Glomerular visceral epithelial cell (primary cell): Measurements from ENCODE around the gene CDC14B.
A peak's percentile ranks its signal among the peaks of the same experiment; 100 is the strongest.

Experiments
- DNase-seq: peaks from one replicate; pipeline ENCODE4 v3.0.0-alpha.2; 2016; ENCODE audit errors: extremely low spot score

CDC14B gene

DNA sequence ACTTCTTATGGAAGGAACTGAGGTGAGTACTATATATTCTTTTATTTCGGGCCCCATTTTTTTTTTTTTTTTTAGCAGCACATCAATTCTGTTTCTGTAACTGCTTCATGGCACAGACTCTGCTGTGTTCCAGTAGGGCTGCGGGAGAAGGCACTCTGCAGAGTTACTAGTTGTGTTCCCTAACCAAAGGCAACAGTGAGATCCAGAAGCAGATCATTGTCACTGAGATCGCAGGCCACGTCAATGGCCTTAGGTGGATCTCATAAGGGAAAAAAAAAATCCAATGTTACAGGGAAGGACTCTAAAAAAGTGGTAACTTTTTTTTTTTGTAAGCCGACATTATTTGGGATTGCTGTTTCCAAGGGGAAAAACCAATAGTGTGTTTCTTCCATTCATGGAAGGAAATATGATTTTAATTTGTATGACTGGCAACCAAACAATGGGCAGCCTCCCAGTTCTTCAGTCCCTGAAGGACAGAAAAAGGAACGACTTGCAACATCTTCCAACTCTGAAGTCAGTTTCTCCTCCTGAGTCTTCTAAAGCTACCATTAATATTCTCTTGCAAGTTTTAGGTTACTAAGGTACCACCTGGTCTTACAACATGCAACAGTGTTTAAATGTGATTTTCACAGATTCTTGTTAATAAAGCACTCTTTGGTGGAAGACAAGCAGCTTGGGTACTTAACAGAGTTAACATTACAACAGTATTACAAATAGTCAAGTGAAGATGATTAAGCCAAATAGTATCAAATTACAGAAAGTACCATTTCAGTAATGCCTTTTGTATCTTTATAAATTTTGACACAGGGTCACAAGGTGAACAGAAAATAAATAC, 116.9 kb downstream of the CDC14B start:
- no peak for DNase-seq

DNA sequence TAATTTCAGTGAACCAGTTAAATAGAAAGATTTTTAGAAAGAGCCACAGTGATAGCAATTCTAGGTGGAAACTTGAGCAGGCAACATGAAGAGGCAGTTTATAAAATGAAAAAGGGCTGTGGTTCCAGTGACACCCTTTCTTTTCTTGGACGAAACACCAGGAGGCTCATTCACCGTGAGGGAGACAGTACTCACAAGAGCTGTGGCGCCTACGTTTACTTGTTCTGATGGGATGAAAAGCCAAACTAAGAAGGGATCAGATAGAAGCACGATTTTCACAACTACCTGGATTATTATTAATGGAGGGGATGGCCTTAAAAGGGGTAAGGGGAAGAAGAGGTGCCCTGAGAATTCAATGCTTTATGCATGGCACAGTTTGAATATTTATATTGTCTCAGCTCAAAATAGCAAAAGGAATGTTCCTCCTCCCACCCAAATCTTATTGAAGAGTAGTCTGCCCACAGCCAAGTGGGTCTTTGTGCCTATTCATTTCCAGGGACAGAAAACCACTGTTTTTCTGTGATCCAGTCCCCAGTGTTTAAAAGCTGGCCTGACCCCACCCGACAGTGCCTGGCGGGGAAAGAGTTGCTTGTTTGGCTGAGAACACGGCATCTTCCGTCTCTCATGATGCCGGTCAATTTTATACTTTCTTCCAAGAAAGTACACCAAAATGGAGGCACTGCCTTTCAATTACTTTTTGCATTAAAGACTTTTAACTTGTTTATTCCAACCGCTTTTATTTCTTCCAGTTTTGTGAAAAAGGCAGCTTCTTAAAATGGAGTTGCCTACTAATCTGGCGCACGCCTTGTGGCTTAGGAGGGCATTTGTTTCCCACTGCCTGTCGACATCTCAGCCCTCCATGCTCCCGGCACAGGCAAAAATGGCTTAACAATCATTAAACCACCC, 117.8 kb downstream of the CDC14B start:
- no peak for DNase-seq

DNA sequence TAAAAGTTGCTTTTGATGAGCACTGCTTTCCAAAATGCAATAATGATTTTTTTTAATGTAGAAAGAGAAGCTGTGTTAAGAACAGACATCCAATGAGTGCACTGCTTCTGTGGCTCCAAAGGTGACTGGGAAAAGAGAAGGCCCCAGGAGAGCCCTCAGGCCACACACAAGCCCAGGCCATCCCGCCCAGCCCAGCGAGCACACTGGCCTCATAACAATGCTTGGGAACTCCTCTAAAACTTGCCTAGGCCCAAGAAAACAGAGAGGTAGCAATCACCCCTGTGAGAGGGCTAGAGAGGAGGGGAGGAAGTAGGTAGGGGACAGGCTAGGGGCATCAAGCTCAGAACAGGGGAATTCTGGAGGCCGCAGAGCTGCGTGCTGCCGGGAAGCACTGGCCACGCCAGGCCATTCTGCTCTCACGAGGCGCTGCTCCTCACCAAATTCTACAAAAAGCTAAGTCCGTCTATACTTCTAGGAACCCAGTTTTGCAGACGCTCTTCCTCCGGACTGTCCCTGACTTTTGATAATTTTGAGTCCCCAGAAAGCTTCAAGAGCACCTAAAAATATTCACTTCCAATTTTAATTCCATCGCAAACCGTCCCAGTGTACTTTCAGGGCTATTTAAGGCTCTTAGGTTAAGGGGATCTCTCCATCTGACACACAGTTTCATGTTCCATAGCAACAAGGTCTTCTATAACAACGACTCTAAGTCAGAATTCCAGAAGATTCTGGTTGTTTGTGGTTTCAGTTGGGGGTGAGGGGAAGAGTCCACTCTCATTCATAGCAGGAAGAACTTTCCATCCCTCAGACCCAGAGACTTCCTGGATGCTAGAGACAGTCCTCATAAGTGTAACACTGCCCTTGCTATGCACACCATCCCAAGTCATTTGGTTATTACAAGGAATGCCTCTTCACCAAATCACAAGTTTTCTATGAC, 118.7 kb downstream of the CDC14B start:
- DNase-seq: no peak

DNA sequence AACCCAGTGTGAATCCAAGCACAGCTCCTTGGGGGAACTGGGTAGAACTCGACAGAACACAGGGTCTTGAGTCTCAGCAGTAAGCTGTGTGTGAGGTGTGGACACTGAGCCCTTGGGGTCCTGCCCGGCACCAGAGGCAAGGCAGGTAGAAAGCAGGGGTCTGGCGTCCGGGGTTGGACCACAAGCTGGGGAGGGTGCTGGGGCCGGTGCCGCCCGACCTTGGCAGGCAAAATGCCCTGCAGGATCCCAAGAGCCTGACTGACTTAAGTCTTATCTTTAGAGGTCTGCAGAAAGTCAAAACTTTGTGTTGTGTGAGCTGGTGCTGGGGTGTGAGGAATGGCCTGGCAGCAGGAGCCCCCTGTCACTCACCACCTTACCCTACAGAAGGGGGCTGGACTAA, 120.4 kb downstream of the CDC14B start:
- no peak for DNase-seq

DNA sequence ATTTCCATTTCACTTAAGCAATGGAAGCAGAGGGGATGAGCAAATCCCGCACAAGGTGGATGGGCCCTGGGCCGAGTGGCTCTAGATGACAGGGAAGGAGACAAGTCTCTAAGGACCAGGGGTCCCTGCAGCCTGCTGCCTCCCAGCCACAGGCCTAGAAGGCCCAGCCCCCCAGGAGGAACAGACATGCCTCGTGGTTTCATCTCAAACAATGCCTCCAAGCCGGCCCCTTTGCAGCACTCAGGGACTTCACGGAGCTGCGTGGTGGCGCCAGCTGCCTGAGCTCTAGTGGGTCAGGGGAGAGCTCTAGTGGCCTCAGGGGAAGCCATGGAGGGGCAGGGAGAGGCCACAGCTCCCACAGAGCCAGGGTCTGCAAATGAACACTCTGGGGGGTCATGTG, 120.8 kb downstream of the CDC14B start:
- DNase-seq: no peak

DNA sequence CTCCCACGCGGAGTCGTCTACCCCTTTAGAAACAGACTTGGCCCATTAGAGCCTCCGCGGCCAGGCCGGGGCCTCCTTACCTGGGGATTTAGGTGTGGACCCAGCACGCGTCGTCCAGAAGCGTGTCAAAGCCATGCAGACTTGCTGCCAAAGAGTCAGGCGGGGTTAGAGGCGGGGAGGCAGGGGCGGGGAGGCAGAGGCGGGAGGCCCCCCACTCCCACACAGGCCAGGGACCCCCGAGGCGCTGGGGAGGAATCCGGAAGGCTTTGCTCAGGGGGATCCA, 122.6 kb downstream of the CDC14B start:
- no peak for DNase-seq

DNA sequence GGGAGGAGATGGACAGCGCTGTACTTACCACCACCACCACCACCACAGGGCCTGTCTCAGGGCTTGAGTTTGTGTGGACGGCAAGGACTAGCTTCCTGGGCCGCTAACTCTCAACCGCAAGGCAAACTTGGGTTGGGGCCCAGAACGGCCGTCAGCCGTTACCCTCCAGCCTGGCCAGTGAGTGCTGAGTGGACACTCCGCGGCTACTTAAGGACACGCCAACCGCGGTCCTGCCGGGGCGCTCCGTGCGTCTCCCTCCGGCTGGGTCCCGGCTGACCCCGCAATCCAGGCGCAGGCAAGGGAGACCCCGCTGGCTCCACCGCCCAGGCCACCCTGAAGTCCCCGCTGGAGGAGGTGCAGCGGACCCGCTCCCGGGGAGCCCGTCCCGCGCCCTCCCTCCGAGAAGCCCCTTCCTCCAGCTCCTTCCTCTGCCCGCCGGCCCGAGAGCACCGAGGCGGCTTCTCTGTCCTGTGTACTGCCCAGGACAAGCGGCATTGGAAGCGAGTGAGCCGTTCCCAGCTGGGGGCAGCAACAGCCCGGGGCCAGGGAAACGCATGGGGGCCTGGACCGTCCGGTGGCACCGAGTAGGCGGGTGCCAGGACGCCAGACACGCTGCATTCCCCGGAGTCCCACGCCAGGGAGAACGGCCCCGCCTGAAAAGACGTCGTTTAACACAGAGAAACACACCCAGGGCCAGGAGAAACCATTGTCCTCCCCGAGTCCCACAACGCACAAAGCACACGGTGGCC, 123.1 kb downstream of the CDC14B start:
- no peak for DNase-seq

DNA sequence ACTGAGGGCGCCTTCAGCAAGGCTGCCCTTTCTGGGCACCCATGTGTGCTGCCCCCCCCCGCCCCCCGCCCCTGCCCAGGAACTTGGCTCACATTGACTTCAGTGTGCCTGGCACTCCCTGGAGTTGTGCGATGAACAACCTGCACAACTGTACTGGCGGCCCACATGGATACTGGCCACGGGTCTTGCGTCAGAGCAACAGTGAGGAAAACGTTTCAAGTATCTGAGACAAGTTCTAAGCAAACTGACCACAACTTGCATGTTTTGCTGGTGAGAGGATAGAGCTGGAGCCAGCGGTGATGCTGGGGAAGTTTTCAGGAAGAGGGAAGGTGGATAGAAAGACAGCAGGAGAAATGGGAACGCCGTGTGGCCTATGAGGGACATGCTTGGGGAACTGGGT, 124.3 kb downstream of the CDC14B start:
- DNase-seq: peak; percentile 45

DNA sequence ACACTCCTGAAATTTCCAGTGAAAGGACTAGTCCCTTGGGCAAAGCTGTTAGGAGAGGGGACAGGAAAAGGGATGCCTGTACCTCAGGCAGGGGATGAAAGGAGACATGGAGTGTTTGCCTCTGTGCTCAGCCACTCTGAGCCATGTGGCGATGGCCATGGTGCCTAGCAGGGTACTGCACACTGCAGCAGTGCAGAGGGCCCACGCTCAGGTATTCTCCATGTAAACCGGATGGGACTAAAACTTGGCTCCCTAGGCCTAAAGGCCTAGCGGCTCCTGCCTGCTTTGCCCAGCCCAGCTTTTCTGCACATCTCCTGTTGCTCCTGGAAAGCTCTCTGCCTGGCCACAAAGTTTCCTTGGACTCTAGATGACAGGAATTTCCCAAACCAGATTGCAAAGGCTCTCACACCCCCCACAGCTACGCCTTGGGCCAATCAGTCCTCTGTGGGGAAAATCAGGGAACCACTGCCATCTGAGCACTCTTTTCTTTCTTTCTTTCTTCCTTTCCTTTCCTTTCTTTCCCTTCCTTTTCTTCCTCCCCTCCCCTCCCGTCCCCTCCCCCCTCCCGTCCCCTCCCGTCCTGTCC, 125.3 kb downstream of the CDC14B start:
- no peak for DNase-seq

DNA sequence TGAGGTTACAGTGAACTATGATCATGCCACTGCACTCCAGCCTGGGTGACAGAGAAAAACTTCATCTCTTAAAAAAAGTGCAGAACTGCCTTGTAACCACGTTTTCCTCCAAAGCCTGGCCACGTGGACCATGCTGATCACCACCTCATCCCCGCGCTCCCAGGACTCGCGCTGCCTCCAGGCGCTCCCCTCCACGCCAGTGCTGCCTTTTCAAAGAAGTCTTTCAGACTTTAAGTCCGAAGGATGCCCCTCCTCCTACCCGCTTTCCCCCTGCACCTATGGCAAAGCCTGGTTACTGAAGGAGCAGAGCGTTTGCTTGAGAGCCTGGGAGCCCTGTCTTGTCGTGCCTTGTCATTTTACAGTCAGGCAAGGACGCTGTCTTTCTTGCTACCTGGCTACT, 125.9 kb downstream of the CDC14B start:
- DNase-seq: no peak

DNA sequence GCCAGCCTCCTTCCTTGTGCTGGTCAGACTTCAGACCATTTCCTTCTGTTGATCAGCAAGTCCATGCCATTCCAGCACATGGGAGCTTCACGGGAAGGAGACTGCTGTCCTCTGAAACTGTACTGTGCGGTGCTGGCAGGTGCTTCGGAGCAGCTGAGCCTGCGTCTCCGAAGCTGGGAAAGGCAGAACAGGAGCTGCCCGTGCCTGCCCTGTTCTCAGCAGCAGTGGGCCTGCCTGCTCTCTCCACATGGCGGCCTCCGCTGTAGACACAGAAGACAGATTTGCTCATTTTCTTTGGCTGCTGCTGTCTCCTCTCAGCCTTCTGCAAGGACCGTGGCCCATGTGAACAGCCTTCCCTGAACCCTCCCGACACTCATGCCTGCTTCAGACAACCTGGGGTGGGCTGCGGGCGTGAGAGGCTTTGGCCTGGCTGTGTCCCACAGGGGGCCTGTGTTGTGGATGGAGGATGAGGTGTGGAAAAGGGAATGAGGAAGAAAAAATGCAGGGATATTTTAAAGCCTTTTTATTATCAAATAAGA, 126.6 kb downstream of the CDC14B start:
- no peak for DNase-seq

DNA sequence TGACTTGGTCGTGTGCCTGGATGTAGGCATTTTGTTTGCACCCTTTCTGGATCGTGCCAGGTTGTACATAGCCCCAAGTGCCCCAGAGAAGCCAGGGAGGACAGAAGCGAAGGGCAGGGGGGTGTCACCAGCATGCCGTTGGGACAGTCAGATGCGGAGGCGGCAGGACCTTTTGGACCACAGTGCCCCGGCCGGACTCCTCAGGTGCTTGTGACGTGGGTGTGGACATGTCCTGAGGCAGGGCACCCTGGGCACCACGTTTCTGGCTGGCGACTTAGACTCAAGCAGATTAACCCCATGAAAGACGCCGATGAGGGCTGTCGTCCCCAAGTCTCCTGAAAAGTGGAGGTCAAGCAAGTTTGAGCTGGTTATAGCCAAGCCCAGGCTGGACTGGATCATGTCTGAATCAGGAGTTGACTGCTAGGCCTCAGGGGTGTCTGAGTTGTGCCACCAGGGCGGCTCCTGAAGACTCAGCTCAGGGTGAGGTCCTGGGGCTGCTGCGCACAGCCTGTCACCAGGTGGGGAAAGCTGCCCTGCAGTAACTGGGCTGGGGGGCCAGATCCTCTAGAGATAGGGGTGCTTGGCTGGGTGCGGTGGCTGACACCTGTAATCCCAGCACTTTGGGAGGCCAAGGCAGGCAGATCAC, 127.6 kb downstream of the CDC14B start:
- DNase-seq: no peak

DNA sequence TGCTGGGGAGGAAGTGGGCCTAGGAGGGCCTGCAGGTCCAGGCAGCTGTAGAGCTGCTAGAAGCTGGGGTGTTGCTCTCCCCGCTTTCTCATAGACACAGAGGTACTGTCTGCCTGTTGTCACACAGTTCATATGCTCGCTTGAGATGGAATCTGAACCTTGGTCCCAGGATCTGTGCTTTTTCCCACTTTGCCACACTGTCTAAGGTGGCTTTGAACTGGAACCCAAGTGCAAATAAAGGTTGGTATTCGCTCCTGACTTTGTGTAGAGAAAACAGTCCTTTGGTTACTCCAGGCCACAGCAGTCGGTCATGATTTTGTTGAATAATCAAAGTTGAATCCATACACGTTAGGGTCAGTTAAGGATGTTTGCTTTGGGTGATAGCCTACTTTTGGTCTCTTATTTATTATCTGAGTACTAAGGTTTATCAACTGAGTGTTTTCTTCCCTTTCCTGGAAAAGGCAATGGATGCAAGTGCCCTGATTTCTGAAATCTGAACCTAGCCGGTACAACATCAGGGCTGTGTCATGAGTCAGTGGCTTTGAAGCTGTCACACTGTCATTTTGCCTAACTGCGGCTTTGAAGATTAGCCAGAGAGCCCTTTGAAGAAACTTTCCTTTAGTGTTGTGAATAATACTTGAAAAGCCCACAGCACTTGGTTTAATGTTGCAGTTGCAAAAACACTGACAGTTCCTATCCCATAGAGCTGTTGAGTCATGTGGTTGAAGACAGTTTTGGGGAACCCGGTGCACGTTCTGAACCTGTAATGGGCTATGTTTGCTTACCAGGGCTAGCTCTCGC, 128.4 kb downstream of the CDC14B start:
- no peak for DNase-seq

DNA sequence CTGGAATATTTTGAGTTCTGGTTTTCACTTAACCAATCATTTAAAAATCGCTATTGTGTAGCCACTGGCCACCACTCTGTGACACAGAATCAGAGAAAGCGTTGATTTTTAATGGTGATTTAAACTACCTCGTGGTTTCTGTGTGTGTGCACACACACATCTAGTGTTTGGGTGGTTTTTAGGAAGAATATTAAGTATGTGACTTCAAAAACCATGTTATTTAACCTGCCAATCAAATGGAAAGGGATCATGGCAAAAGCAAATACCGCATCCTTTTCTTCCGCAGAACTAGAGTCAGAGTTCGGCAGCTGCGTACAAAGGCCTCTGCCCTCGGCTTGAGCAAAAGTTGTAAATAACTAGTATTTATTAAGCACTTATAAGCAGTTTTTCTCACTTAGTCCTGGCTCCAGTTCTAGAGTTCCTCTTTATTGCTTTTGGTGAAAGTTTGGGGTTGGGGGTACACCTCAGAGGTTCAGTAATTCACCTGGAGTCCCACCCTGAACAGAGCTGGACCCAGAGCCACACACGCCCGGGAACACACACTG, 129.0 kb downstream of the CDC14B start:
- no peak for DNase-seq

DNA sequence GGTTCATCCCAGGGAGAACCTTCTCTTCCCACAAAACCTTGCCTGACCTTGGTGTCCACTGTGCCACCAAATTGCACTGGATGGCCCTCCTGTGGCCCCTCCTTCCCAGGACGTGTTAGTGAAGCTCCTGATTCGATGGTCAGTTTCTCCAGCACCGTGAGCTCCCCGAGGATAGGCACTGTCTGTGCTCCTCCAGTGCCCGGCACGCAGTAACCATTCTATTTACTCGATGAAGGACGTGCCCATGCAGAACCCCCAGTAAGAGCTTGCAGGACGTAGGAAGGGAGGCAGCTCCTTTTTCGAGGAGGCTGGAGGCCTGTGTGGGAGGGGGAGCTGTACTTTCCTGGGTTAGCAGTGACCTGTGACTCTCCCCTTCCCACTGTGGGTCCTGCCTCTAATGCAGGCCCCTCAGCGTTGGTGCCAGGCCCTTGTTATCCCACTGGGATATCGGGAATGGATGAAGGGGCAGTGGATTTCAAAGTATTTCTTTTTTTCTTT, 130.1 kb downstream of the CDC14B start:
- no peak for DNase-seq

DNA sequence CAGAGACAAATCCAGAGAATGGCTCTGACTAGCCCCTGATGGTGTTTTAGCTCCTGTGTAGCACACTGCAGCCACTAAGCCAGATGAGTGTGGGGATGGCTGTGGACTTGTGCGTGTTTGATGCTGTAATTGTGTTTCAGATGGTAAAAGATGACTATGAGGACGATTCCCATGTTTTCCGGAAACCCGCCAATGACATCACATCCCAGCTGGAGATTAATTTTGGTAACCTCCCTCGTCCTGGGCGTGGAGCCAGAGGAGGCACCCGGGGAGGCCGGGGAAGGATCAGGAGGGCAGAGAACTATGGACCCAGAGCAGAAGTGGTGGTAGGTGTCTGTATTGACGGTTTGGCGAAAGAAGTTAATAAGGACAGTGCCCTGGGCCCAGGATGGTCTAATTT, 131.7 kb downstream of the CDC14B start:
- DNase-seq: no peak

DNA sequence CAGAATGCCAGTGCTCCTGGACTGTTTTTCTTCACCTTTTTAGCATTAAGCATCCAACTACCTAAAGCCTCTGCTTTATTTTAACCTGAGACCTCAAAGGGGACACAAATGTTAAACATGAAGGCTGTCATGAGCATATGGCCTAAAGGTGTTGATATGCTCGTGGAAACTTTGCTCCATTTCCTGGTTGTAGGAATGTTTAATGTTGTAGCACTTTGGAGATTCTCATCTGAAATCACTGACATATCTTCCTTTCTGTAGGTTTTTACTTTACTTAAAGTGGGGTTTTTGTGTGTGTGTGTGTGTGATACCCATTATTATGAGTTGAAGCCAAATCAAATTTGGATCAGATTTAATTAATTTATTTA, 132.6 kb downstream of the CDC14B start:
- no peak for DNase-seq

DNA sequence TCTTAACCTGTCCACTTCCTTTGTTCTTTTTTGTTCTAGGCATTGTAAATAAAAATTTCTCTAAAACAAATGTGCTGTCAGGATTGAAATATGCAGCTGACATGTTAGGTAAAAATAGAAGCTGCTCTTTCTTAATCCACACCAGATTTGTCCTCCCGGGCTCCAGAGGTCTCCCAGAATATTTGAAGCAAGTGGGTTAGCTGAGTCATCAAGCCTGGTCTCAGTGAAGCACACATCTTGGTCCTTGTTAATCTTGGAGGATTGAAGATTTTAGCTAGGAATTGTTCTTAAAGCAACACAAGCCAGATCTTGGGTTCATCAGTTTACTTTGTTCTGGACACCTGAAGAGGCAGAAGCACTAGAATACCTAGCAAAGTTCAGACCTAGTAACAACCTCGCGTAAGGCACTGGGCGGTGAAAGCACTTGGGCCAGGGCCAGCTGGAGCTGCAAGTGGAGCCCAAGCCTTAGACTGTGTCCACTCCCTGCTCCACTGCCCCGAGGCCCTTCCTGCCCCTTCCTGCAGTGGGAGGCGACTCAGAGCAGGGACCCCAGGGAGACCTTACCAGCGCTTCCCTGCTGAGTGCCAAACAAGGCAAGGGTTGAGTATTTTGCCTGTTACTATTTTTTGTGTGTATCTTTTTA, 133.1 kb downstream of the CDC14B start:
- peak; percentile 23 for DNase-seq
